Measurements from ENCODE around the gene TRAPPC2.

DNA sequence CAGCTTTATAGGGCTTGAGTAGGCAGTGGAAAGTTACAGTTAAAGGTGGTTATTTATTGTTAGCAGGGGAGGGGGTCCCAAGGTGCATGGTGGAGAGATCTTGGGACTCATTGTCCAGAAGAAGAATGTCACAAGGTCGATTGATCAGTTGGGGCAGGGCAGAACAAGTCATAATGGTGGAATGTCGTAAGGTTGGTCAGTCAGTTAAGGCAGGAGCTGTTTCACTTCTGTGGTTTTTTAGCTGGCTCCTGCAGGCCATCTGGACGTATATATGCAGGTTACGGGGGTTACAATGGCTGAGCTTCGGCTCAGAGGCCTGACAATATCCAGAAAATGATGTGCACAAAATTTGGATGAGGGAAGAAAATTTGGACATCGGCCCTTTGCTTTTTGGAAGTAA is 7.3 kb upstream of the TRAPPC2 start:
- TF ChIP-seq, protein P1, sequence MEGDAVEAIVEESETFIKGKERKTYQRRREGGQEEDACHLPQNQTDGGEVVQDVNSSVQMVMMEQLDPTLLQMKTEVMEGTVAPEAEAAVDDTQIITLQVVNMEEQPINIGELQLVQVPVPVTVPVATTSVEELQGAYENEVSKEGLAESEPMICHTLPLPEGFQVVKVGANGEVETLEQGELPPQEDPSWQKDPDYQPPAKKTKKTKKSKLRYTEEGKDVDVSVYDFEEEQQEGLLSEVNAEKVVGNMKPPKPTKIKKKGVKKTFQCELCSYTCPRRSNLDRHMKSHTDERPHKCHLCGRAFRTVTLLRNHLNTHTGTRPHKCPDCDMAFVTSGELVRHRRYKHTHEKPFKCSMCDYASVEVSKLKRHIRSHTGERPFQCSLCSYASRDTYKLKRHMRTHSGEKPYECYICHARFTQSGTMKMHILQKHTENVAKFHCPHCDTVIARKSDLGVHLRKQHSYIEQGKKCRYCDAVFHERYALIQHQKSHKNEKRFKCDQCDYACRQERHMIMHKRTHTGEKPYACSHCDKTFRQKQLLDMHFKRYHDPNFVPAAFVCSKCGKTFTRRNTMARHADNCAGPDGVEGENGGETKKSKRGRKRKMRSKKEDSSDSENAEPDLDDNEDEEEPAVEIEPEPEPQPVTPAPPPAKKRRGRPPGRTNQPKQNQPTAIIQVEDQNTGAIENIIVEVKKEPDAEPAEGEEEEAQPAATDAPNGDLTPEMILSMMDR (IDR thresholded peaks at IDR 0.05; ENCODE audit: low read length), result no peak
- no peak for TF ChIP-seq EZH2 (optimal IDR thresholded peaks at IDR 0.05; ENCODE audit: low read depth, low read length)
